ENCODE data around the gene MAP7. TPM values are rescaled to one million over a fixed set of nuclear protein-coding genes. Genes with fewer than 3 reads are reported as not detected.

Gene MAP7
- total and polyA plus RNA-seq, 2 of the 13 experiments (the other 11 are each of a cell fraction or from before 2014, with no cell fraction given): 0.04 TPM; not detected in 1

DNA sequence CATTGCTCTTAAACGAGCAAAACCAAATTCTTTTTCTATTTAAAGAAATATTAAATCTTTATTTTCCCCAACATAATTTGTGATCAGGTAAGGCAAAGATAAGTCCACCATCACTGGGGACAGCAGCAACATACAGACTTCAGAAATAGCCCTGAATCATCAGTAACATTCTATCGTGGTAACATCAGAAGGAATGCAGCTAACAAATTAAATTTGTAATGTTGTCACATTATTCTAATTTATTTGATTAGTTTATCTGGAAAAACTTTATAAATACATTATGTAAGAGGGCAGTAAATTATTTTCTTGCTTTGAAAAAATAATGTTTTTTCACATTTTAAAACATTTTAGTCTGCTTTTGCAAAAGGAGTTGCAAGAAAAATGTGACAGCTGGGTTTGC, 206.9 kb downstream of the MAP7 start:
- Histone ChIP-seq H3K4me1 (ENCODE audit: insufficient read depth, low read length) (no peaks in the 10 kb centered on the region), H3K27ac (ENCODE audit: extremely low read length, insufficient read depth, low read length) (no peak overlapping the region), H3K4me3 (replicated peaks in 1 of 3; ENCODE audit: insufficient read depth in 1 of 3, low read depth in 2 of 3, low read length in 3 of 3) (no peak overlapping the region), H4K20me1 (ENCODE audit: insufficient read depth, low read length) (no peaks in the 10 kb centered on the region), H3K9ac (ENCODE audit: insufficient read depth, low read depth, low read length) (no peak overlapping the region), H3K9me3 (ENCODE audit: low read length) (no peaks in the 10 kb centered on the region), H3K79me2 (ENCODE audit: insufficient read depth, low read length) (no peaks in the 10 kb centered on the region), H2AFZ (ENCODE audit: low read length) (no peak overlapping the region), H3K4me2 (ENCODE audit: low read depth, low read length) (no peak overlapping the region), H3K27me3 (ENCODE audit: control insufficient read depth in 1 of 2, insufficient read depth in 2 of 2, low read length in 2 of 2) (0 out of 5 replicates have a peak, but pooled peaks cover 0 to 3% of the 10 kb centered on the region in 2 experiments), H3K36me3 (replicated peaks in 1 of 2; ENCODE audit: control insufficient read depth in 1 of 2, insufficient read depth in 2 of 2, low read length in 2 of 2) (no peaks in the 10 kb centered on the region)
- intact Hi-C loops (cut with micrococcal nuclease; ENCODE audit: unreplicated experiment) (no loop called here), in situ Hi-C loops (cut with HindIII; ENCODE audit: extremely low pct_ligation_motif_present, low pct_unique_long_range_greater_than_20kb) (no loop called here)
- BruUV-seq (replicated peaks): no TSS peak
- ATAC-seq: no peak
- 5% methylated on average over 2 of the region's 2 CpGs for WGBS (ENCODE audit: low lambda C conversion rate)
- ChIA-PET POLR2A (no interaction called here), CTCF (ENCODE audit: low intra/inter-chr PET ratio, low total read pairs) (no interaction called here)
- no peak for FAIRE-seq
- no peak for DNase-seq (ENCODE audit: low spot score)
- TF ChIP-seq, protein P1, sequence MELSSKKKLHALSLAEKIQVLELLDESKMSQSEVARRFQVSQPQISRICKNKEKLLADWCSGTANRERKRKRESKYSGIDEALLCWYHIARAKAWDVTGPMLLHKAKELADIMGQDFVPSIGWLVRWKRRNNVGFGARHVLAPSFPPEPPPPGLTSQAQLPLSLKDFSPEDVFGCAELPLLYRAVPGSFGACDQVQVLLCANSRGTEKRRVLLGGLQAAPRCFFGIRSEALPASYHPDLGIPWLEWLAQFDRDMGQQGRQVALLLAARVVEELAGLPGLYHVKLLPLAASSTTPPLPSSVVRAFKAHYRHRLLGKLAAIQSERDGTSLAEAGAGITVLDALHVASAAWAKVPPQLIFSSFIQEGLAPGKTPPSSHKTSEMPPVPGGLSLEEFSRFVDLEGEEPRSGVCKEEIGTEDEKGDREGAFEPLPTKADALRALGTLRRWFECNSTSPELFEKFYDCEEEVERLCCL (CRISPR knock-in tag; IDR thresholded peaks at IDR 0.05; ENCODE audit: borderline replicate concordance): no peak
- TF ChIP-seq TBL1XR1 (IDR thresholded peaks at IDR 0.05; ENCODE audit: borderline replicate concordance, low read length, partially characterized antibody) (no peak), ZNF121 (CRISPR knock-in tag; IDR thresholded peaks at IDR 0.05) (no peak), ZSCAN21 (CRISPR knock-in tag; IDR thresholded peaks at IDR 0.05; ENCODE audit: borderline replicate concordance) (no peak), ZFAT (CRISPR knock-in tag; conservative IDR thresholded peaks at IDR 0.05) (no peak), ZBTB34 (CRISPR knock-in tag; IDR thresholded peaks at IDR 0.05) (no peak), ZHX2 (IDR thresholded peaks at IDR 0.05; ENCODE audit: low read depth) (no peak), ZHX2 (CRISPR knock-in tag; IDR thresholded peaks at IDR 0.05; ENCODE audit: borderline replicate concordance) (no peak), MYPOP (CRISPR knock-in tag; IDR thresholded peaks at IDR 0.05) (no peak)

All from HepG2 (cell line).